ENCODE results near the gene DIPK1C. TPM values are rescaled to one million over a fixed set of nuclear protein-coding genes. Genes with fewer than 3 reads are reported as not detected.

DIPK1C gene
- total and polyA plus RNA-seq, 2 donors (not counting 1 experiment from before 2014, with no cell fraction given): not detected

GRCh38 chr18:74480149-74480651 lies 23.1 kb upstream of the DIPK1C start:
- Histone ChIP-seq H4K20me1 (ENCODE audit: control insufficient read depth, extremely low read depth, insufficient read depth, low read length) (no peaks in the 10 kb centered on the region), H3K27me3 (ENCODE audit: control insufficient read depth, insufficient read depth, low read length) (no peaks in the 10 kb centered on the region), H3K4me3 (replicated peaks in 1 of 4; ENCODE audit: control extremely low read depth in 1 of 4, insufficient read depth in 1 of 4, low read depth in 3 of 4, low read length in 4 of 4) (no peak overlapping the region), H3K79me2 (ENCODE audit: control insufficient read depth, insufficient read depth, low read length) (no peaks in the 10 kb centered on the region), H3K9ac (ENCODE audit: insufficient read depth, low read length) (no peak overlapping the region), H3K4me2 (ENCODE audit: extremely low read depth, insufficient read depth, low read length) (no peak overlapping the region), H3K9me3 (ENCODE audit: control insufficient read depth, insufficient read depth, low read depth, low read length) (no peaks in the 10 kb centered on the region), H3K4me1 (ENCODE audit: control insufficient read depth, extremely low read depth, insufficient read depth, low read length) (no peaks in the 10 kb centered on the region), H3K27ac (ENCODE audit: insufficient read depth, low read length) (no peak overlapping the region), H2AFZ (ENCODE audit: low read length) (no peak overlapping the region), H3K36me3 (ENCODE audit: control insufficient read depth, insufficient read depth, low read length) (no peaks in the 10 kb centered on the region)
- TF ChIP-seq EZH2 (IDR thresholded peaks at IDR 0.05; ENCODE audit: low read length, missing control alignments) (no peak), CTCF (conservative IDR thresholded peaks at IDR 0.05 in 1 of 2, IDR thresholded peaks at IDR 0.05 in 1 of 2; ENCODE audit: low read depth in 1 of 2, low read length in 2 of 2) (no peak)
- DNase-seq (ENCODE audit: low read depth in 2 of 2): no peak

- no peaks in the 10 kb centered on the region for H3K4me1 ChIP-seq (ENCODE audit: control insufficient read depth, extremely low read depth, insufficient read depth, low read length)
- no peaks in the 10 kb centered on the region for H3K9me3 ChIP-seq (ENCODE audit: control insufficient read depth, insufficient read depth, low read depth, low read length)
- no peak overlapping the region for H3K9ac ChIP-seq (ENCODE audit: insufficient read depth, low read length)
- no peaks in the 10 kb centered on the region for H3K79me2 ChIP-seq (ENCODE audit: control insufficient read depth, insufficient read depth, low read length)
- H3K27me3 ChIP-seq (ENCODE audit: control insufficient read depth, insufficient read depth, low read length): no peaks in the 10 kb centered on the region
- no peaks in the 10 kb centered on the region for H3K36me3 ChIP-seq (ENCODE audit: control insufficient read depth, insufficient read depth, low read length)
- no peak for TF ChIP-seq CTCF (conservative IDR thresholded peaks at IDR 0.05 in 1 of 2, IDR thresholded peaks at IDR 0.05 in 1 of 2; ENCODE audit: low read depth in 1 of 2, low read length in 2 of 2)
- TF ChIP-seq EZH2 (IDR thresholded peaks at IDR 0.05; ENCODE audit: low read length, missing control alignments): no peak
- H4K20me1 ChIP-seq (ENCODE audit: control insufficient read depth, extremely low read depth, insufficient read depth, low read length): no peaks in the 10 kb centered on the region
- H3K4me2 ChIP-seq (ENCODE audit: extremely low read depth, insufficient read depth, low read length): no peak overlapping the region
- no peak overlapping the region for H3K27ac ChIP-seq (ENCODE audit: insufficient read depth, low read length)
- no peak for DNase-seq (ENCODE audit: low read depth in 2 of 2)
- no peak overlapping the region for H3K4me3 ChIP-seq (replicated peaks in 1 of 4; ENCODE audit: control extremely low read depth in 1 of 4, insufficient read depth in 1 of 4, low read depth in 3 of 4, low read length in 4 of 4)
- no peak overlapping the region for H2AFZ ChIP-seq (ENCODE audit: low read length)
Measured at GRCh38 chr18:74479486-74480148, 22.5 kb upstream of the DIPK1C start.

GRCh38 chr18:74478880-74479279 lies 21.8 kb upstream of the DIPK1C start:
- TF ChIP-seq EZH2 (IDR thresholded peaks at IDR 0.05; ENCODE audit: low read length, missing control alignments) (no peak), CTCF (conservative IDR thresholded peaks at IDR 0.05 in 1 of 2, IDR thresholded peaks at IDR 0.05 in 1 of 2; ENCODE audit: low read depth in 1 of 2, low read length in 2 of 2) (no peak)
- DNase-seq (ENCODE audit: low read depth in 2 of 2): no peak
- H3K36me3 ChIP-seq (ENCODE audit: control insufficient read depth, insufficient read depth, low read length): no peaks in the 10 kb centered on the region

More at GRCh38 chr18:74478880-74479279, 21.8 kb upstream of the DIPK1C start:
- no peak overlapping the region for H2AFZ ChIP-seq (ENCODE audit: low read length)
- H4K20me1 ChIP-seq (ENCODE audit: control insufficient read depth, extremely low read depth, insufficient read depth, low read length): no peaks in the 10 kb centered on the region
- no peak overlapping the region for H3K27ac ChIP-seq (ENCODE audit: insufficient read depth, low read length)
- H3K4me1 ChIP-seq (ENCODE audit: control insufficient read depth, extremely low read depth, insufficient read depth, low read length): no peaks in the 10 kb centered on the region
- no peaks in the 10 kb centered on the region for H3K9me3 ChIP-seq (ENCODE audit: control insufficient read depth, insufficient read depth, low read depth, low read length)
- H3K79me2 ChIP-seq (ENCODE audit: control insufficient read depth, insufficient read depth, low read length): no peaks in the 10 kb centered on the region
- H3K27me3 ChIP-seq (ENCODE audit: control insufficient read depth, insufficient read depth, low read length): no peaks in the 10 kb centered on the region
- H3K9ac ChIP-seq (ENCODE audit: insufficient read depth, low read length): no peak overlapping the region
- H3K4me3 ChIP-seq (replicated peaks in 1 of 4; ENCODE audit: control extremely low read depth in 1 of 4, insufficient read depth in 1 of 4, low read depth in 3 of 4, low read length in 4 of 4): no peak overlapping the region
- no peak overlapping the region for H3K4me2 ChIP-seq (ENCODE audit: extremely low read depth, insufficient read depth, low read length)

Data from fibroblast of lung (primary cell).